Lower leg skin (tissue), 3 donors: ENCODE measurements around the gene MAFB.

Source experiments
- POLR2A ChIP-seq, 2 donors: fragments of 450-650 bp; IDR thresholded peaks; one replicate each; pipeline ENCODE4 v1.6.1; 2016 to 2017; ENCODE audit warnings: antibody characterized with exemption in 2 of 2, mild to moderate bottlenecking in 1 of 2, moderate library complexity in 1 of 2
- TF ChIP-seq, protein P1 (sequence below), 3 donors: fragments of 450-650 bp; IDR thresholded peaks; one replicate each; pipeline ENCODE4 v1.5.1; 2016; ENCODE audit warnings: antibody characterized with exemption in 3 of 3, mild to moderate bottlenecking in 3 of 3, moderate library complexity in 2 of 3

DNA sequence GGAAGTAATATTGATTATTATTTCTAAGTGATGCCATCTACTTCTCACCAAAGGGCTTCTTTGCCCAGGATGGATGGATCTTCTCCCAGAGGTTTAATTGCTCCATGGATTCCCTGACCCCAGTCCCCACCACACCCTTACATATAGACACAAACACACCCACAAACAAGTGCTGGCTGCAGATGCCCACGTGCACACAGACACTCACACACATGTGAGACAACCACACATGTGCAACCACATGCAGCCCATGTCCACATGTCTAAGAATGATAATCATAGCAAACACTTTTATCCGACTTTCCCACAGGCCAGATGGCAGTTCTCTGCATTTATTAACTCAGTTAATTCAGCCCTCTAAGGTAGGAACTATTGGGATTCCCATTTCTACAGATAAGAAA is 44.2 kb downstream of the MAFB start:
- TF ChIP-seq POLR2A (IDR thresholded peaks at IDR 0.05) = no peak
- TF ChIP-seq, protein P1, sequence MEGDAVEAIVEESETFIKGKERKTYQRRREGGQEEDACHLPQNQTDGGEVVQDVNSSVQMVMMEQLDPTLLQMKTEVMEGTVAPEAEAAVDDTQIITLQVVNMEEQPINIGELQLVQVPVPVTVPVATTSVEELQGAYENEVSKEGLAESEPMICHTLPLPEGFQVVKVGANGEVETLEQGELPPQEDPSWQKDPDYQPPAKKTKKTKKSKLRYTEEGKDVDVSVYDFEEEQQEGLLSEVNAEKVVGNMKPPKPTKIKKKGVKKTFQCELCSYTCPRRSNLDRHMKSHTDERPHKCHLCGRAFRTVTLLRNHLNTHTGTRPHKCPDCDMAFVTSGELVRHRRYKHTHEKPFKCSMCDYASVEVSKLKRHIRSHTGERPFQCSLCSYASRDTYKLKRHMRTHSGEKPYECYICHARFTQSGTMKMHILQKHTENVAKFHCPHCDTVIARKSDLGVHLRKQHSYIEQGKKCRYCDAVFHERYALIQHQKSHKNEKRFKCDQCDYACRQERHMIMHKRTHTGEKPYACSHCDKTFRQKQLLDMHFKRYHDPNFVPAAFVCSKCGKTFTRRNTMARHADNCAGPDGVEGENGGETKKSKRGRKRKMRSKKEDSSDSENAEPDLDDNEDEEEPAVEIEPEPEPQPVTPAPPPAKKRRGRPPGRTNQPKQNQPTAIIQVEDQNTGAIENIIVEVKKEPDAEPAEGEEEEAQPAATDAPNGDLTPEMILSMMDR (IDR thresholded peaks at IDR 0.05) = no peak
